ENCODE measurements around the gene GALNT12. TPM values are rescaled to one million over a fixed set of nuclear protein-coding genes. Genes with fewer than 3 reads are reported as not detected.

The GALNT12 gene
- total RNA-seq, 2 experiments from 2014 or later, result 10.2 to 12.7 TPM

DNA sequence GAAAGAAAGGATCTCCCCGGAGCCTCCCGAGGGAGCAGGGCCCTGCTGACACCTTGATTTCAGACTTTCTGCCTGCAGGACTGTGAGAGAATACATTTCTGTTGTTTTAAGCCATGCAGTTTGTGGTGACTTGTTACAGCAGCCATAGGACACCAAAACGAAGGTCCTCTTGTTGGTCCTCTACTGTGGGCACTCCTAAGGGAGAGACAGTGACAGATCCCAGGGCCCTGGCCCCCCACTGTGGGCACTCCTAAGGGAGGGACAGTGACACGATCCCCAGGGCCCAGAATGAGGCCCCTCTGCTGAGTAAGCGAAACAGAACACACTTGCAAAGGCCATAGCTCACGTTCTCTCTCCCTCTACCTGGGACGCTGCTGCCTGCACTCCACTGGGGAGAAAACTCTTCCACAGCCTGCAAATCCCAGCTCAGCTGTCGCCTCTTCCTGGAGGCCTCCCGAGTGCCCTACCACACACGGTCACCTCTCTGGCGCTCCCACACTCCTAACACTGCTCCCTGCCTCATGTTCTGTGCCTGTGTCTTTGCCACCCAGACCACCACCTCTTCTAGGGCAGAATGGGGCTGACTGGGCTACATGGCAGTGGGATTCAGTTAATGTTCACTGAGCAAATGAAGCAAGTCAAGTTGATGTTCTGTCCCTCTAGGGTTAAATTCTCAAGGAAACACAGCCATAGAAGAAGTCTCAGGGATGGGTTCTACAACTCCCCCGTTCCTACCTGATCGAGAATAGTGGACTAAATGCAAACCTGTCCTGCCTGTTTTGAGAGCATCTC lies 34.9 kb upstream of the GALNT12 start:
- Mint-ChIP-seq H3K9me3 (ENCODE audit: low read depth) (no peaks in the 10 kb centered on the region), H3K4me3 (no peak overlapping the region), H3K36me3 (ENCODE audit: low read depth) (peaks cover 38% of the 10 kb centered on the region), H3K27me3 (no peaks in the 10 kb centered on the region), H3K27ac (no peak overlapping the region), H3K4me1 (no peaks in the 10 kb centered on the region)
- CTCF ChIA-PET, result no interaction called here
- DNase-seq (no peak), ATAC-seq (no peak)
- intact Hi-C loops (cut with DNase I, micrococcal nuclease), result loop anchor here (10.0 kb wide), 2 partner anchors 228 to 698 kb away; no protein-coding TSS in a partner anchor
- POLR2A ChIA-PET, result no interaction called here

DNA sequence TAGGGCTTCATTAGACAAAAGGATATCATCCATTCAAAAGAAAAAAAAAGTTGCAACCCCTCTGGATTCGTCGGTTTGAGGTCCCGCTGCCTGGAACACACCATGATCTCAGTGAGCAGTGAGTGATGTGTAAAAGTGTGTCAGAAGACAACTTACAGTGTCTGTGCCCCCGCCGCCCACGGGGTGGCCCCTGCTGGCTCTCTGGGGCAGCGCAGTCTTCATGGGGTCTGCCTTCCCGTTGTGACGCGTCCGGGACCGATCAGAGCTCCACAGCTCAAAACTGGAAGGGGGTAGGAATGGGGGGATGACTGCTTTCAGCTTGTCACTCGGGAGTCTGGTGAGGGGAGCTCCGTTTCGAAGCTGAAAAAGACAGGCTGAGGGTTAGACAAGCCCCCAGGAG lies 33.7 kb upstream of the GALNT12 start:
- no peak overlapping the region for H3K4me3 Mint-ChIP-seq
- DNase-seq (no peak), ATAC-seq (no peak)
- no peaks in the 10 kb centered on the region for H3K27me3 Mint-ChIP-seq
- H3K27ac Mint-ChIP-seq, result no peak overlapping the region
- ChIA-PET CTCF (interaction anchor here (1.2 to 4.2 kb wide), 5 partner anchors 17 to 569 kb away, joined by 3 to 34 read pairs (median 5); no protein-coding TSS in a partner anchor), POLR2A (no interaction called here)
- H3K36me3 Mint-ChIP-seq (ENCODE audit: low read depth), result peaks cover 27% of the 10 kb centered on the region
- intact Hi-C loops (cut with DNase I, micrococcal nuclease), result loop anchor here (2.0 to 10.0 kb wide), 3 partner anchors 229 to 699 kb away; no protein-coding TSS in a partner anchor
- no peaks in the 10 kb centered on the region for H3K4me1 Mint-ChIP-seq
- H3K9me3 Mint-ChIP-seq (ENCODE audit: low read depth), result no peaks in the 10 kb centered on the region

DNA sequence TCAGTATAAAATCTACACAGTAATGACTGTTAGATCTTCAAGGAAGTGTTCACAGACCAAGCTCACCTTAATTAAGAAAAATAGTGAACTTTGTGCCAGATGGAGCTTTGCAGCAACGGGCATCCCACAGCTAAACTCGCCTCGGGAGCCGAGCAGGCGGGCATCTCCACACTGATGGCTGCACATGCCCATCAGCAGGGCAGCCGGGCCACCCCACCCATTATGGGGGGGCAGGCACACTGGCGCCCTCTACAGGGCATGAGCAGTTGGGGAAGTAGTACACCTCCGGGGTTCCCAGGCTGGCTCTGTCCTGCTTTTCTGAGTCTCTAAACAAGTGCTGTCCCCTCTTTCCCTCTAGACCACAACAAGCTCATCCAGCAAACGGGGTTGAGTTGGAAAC lies 32.7 kb upstream of the GALNT12 start:
- DNase-seq, result peak; percentile 59
- no peak overlapping the region for H3K4me3 Mint-ChIP-seq
- intact Hi-C loops (cut with DNase I, micrococcal nuclease), result loop anchor here (2.0 to 10.0 kb wide), 4 partner anchors 230 to 700 kb away; no protein-coding TSS in a partner anchor
- H3K27ac Mint-ChIP-seq, result no peak overlapping the region
- no peaks in the 10 kb centered on the region for H3K27me3 Mint-ChIP-seq
- CTCF ChIA-PET, result interaction anchor here (0.5 to 4.2 kb wide), 20 partner anchors 9 to 702 kb away, joined by 3 to 34 read pairs (median 4); no protein-coding TSS in a partner anchor
- peaks cover 28% of the 10 kb centered on the region for H3K36me3 Mint-ChIP-seq (ENCODE audit: low read depth)
- H3K9me3 Mint-ChIP-seq (ENCODE audit: low read depth), result no peaks in the 10 kb centered on the region
- POLR2A ChIA-PET, result no interaction called here
- H3K4me1 Mint-ChIP-seq, result no peaks in the 10 kb centered on the region
- no peak for ATAC-seq

DNA sequence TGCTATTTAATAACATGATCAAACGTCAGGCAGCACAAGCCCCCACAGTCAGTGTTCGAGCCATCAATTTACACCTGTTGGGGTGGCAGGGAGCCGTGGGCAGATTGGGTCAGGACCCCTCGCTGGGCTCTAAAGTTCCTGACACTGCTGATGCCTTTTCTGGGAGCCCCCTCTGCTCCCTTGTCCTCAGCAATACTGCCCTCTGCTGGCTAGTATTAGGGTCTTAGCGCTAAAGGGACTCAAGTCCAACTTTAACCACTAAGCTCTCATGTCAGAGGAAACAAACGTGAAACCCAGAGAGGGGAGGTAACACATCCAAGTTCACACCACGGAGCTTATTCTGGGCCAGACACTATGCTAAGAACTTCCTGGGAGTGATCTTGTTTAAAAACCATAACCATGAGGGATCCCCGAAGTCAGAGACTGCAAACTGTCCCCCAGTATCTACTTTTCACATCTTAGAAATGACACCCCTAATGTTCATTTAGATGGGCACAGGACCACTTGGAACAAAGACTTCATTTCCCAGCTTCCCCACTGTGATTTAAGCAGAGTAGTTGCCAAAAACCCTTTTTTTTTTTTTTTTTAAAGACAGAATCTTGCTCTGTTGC lies 31.5 kb upstream of the GALNT12 start:
- H3K4me1 Mint-ChIP-seq, result no peaks in the 10 kb centered on the region
- H3K27me3 Mint-ChIP-seq, result no peaks in the 10 kb centered on the region
- DNase-seq (peak; percentile 47), ATAC-seq (no peak)
- H3K4me3 Mint-ChIP-seq, result no peak overlapping the region
- H3K9me3 Mint-ChIP-seq (ENCODE audit: low read depth), result no peaks in the 10 kb centered on the region
- intact Hi-C loops (cut with DNase I, micrococcal nuclease), result loop anchor here (1.0 to 10.0 kb wide), 5 partner anchors 231 to 701 kb away; no protein-coding TSS in a partner anchor
- CTCF ChIA-PET, result interaction anchor here (0.6 to 4.2 kb wide), 19 partner anchors 9 to 886 kb away, joined by 3 to 34 read pairs (median 4); no protein-coding TSS in a partner anchor
- H3K36me3 Mint-ChIP-seq (ENCODE audit: low read depth), result peaks cover 20% of the 10 kb centered on the region
- POLR2A ChIA-PET, result interaction anchor here (0.5 kb wide), 1 partner anchor 628 kb away, joined by 3 read pairs; no protein-coding TSS in a partner anchor
- no peak overlapping the region for H3K27ac Mint-ChIP-seq

DNA sequence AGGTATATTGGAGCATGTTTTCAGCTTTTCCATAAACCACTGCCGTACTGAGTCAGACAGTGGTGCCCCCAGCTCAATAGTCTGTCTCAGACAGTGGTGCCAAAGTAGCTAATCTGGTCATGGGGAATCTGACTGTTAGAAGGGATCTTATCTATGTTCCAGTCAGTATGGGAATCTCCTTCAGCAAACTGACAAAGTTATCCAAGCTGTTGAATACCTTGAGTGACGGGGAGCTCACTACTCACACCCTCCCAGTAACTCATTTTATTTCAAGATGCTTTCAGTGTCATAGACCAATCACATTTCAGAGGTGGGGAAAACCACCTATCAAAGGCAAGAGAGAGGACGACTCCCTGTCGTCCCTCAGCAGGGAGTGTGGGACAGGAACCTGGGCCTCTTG lies 29.9 kb upstream of the GALNT12 start:
- H3K27me3 Mint-ChIP-seq, result no peaks in the 10 kb centered on the region
- ChIA-PET CTCF (interaction anchor here (0.6 to 4.2 kb wide), 6 partner anchors 8 to 462 kb away, joined by 3 to 34 read pairs (median 10); no protein-coding TSS in a partner anchor), POLR2A (no interaction called here)
- DNase-seq (no peak), ATAC-seq (no peak)
- H3K36me3 Mint-ChIP-seq (ENCODE audit: low read depth), result peaks cover 23% of the 10 kb centered on the region
- H3K27ac Mint-ChIP-seq, result no peak overlapping the region
- no peak overlapping the region for H3K4me3 Mint-ChIP-seq
- intact Hi-C loops (cut with DNase I, micrococcal nuclease), result loop anchor here (5.0 to 10.0 kb wide), 3 partner anchors 233 to 703 kb away; no protein-coding TSS in a partner anchor
- H3K4me1 Mint-ChIP-seq, result no peaks in the 10 kb centered on the region
- H3K9me3 Mint-ChIP-seq (ENCODE audit: low read depth), result no peaks in the 10 kb centered on the region

DNA sequence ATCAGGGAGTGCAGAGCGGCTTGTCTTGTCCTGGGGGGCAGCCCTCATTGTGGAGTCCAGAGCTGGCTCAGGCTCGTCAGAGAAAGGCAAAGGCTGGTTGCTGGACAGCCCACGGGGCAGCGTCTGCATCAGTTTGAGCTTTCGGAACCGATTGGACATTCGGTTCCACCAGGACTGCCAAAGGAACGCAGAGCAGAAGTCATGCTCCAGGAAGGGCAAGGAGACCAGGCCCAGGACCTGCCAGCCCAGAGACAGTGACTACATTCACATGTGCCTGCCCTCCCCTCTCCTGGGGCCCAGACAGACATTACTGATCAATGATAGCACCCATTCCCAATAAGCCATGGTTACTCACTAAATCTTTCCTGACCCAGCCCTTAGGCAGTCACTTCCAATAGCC lies 29.2 kb upstream of the GALNT12 start:
- POLR2A ChIA-PET, result no interaction called here
- peaks cover 21% of the 10 kb centered on the region for H3K36me3 Mint-ChIP-seq (ENCODE audit: low read depth)
- no peak for DNase-seq
- ATAC-seq, result no peak
- CTCF ChIA-PET, result interaction anchor here (0.9 kb wide), 1 partner anchor 8 kb away, joined by 3 read pairs; no protein-coding TSS in a partner anchor
- H3K4me3 Mint-ChIP-seq, result no peak overlapping the region
- no peaks in the 10 kb centered on the region for H3K27me3 Mint-ChIP-seq
- no peaks in the 10 kb centered on the region for H3K9me3 Mint-ChIP-seq (ENCODE audit: low read depth)
- intact Hi-C loops (cut with DNase I, micrococcal nuclease), result loop anchor here (5.0 to 10.0 kb wide), 3 partner anchors 233 to 703 kb away; no protein-coding TSS in a partner anchor
- no peaks in the 10 kb centered on the region for H3K4me1 Mint-ChIP-seq
- H3K27ac Mint-ChIP-seq, result no peak overlapping the region

DNA sequence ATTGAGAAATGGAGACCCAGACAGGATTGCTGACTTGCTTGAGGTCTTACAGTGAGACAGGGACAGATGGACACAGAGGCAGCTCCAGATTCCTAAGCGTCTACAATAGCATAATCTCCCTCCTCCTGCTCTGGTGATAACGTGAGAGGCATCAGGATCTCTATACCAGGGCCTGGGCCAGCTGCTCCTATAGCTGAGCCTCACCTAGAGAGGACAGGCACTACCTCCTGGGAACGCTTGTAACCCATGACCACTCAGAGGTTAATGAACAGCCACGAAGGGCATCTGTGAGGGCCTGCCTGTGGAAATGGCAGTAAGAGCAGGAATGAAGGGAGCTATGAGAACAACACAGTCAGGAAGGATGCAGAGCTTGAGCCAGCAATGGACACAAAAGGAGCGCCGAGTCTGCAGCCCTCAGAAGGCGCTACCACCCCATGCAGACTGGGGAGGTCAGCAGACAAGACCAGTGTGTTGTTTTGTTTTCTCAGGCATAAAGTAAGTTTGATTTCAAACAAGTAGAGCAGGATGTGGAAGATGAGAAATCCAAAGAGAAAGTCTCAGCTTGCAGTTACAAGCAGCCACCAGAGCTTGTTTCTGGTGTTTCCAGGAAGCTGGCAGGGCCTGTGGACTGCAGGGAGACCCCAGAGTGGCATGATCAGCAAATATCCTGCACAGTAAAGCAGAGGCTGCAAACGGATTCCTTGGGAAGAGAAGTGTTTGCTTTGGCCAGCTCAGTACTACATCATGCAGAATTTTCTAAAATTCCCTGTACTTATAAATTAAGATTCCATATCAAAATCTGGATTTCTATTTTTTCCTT lies 28.5 kb upstream of the GALNT12 start:
- no peak for ATAC-seq

DNA sequence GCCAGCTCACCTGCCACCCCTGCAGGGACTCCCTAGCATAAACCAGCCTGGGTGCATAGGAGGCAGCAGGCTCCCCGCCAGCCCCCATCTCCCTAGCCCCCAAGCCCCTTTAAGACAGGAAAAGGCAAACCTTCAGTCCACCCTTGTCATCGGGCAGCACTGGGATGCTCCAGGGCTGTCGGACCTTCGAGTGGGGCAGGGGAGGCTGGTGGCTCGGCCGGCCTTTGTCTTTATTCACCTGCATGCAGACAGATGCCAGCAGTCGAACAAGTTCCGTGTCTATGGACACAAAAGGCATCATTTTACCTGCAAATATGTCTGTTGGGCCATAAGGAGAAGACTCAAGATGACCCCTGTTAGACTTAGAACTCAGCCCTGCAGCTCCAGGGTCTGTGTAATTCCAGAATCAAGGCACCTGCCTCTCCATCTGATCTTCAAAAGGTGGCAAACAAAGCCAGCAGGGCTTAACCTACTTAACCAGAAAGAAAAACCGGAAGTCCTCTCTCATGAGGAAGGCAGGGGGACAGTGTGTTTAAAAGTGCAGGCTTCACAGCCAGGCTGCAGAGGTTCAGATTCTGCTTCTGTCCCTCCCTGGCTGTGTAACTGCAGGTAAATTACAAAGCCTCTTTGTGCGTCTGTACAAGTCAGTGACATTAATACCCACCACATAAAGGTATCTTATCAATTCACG lies 27.3 kb upstream of the GALNT12 start:
- Mint-ChIP-seq H3K4me1 (no peaks in the 10 kb centered on the region), H3K4me3 (no peak overlapping the region), H3K27ac (no peak overlapping the region), H3K27me3 (no peaks in the 10 kb centered on the region), H3K36me3 (ENCODE audit: low read depth) (peaks cover 16% of the 10 kb centered on the region), H3K9me3 (ENCODE audit: low read depth) (no peaks in the 10 kb centered on the region)
- intact Hi-C loops (cut with DNase I, micrococcal nuclease), result no loop called here
- ChIA-PET CTCF (interaction anchor here (0.7 kb wide), 1 partner anchor 168 kb away, joined by 3 read pairs; no protein-coding TSS in a partner anchor), POLR2A (no interaction called here)
- ATAC-seq, result no peak
- no peak for DNase-seq

More for the DNA sequence above, 28.5 kb upstream of the GALNT12 start:
- ChIA-PET CTCF (interaction anchor here (0.5 to 0.9 kb wide), 2 partner anchors 9 to 856 kb away, joined by 3 read pairs; no protein-coding TSS in a partner anchor), POLR2A (no interaction called here)
- Mint-ChIP-seq H3K27ac (no peak overlapping the region), H3K4me1 (no peaks in the 10 kb centered on the region), H3K9me3 (ENCODE audit: low read depth) (no peaks in the 10 kb centered on the region), H3K27me3 (no peaks in the 10 kb centered on the region), H3K36me3 (ENCODE audit: low read depth) (peaks cover 16% of the 10 kb centered on the region), H3K4me3 (no peak overlapping the region)
- no peak for DNase-seq
- intact Hi-C loops (cut with DNase I, micrococcal nuclease), result loop anchor here (5.0 to 10.0 kb wide), 3 partner anchors 234 to 704 kb away; no protein-coding TSS in a partner anchor

DNA sequence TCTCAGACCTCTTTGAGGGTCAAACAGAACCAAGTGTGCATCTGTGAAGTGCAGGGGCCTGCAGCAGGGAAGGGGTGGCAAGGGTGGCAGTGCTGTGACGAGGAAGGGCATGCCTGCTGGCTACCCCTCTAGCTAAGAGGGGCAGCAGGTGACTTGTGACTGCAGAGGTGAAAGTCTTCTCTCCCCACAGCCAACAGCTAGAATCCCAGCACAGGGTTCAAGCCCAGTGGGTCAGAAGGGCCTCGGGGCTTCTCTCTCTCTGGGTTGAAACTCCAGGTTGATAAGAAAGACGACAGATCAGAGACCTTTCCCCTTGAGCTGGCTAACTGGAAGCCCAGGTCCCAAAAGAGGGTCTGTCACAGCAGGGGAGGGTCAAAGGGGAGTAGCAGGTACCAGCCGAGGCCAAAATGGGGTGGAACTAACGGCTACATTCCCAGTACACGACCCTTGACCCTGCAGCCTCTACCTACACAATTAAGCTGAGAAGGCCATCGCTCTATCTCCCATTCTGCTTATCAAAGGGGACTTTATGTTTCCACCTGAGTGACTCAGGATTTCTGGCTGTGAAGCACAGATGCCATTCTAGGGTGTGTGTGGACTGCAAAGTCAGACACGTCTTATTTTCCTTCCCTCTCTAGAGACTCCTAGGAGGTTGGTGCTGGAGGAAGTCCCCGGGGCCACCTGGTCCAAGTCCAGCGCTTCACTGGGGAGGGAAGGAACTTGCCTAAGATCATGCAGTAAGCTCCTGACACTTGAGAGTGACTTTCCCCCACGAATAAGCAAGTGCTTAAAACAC lies 25.7 kb upstream of the GALNT12 start:
- Mint-ChIP-seq H3K27me3 (no peaks in the 10 kb centered on the region), H3K36me3 (ENCODE audit: low read depth) (peaks cover 16% of the 10 kb centered on the region), H3K27ac (no peak overlapping the region), H3K9me3 (ENCODE audit: low read depth) (no peaks in the 10 kb centered on the region), H3K4me1 (no peaks in the 10 kb centered on the region), H3K4me3 (no peak overlapping the region)
- DNase-seq (no peak), ATAC-seq (no peak)
- ChIA-PET CTCF (interaction anchor here (0.6 kb wide), 1 partner anchor 751 kb away, joined by 3 read pairs; no protein-coding TSS in a partner anchor), POLR2A (no interaction called here)
- intact Hi-C loops (cut with DNase I, micrococcal nuclease), result no loop called here
